Measurements from ENCODE around the gene CPVL. TPM values are rescaled to one million over a fixed set of nuclear protein-coding genes. Genes with fewer than 3 reads are reported as not detected.

The CPVL gene
- total and polyA plus RNA-seq, 2 experiments from 2014 or later = 31.9 to 37.8 TPM

DNA sequence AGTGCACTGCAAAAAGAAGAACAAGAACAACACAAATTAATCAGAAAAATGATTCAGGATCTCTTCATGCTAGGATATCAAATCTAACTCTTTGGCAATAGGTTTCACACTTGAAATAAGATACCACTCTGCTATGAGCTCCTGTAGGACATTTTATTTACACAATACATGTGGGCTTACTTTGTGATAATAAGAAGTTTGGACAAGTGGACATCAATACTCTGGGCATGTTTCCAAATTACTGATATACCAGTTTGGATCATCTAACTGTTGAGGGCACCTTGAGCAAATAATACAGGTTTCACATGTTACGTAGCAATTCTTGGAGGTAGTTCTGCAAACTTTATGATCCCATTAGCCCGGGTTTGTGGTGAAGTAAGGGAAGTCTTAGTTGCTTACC lies 59.8 kb downstream of the CPVL start:
- TF ChIP-seq, protein P1, sequence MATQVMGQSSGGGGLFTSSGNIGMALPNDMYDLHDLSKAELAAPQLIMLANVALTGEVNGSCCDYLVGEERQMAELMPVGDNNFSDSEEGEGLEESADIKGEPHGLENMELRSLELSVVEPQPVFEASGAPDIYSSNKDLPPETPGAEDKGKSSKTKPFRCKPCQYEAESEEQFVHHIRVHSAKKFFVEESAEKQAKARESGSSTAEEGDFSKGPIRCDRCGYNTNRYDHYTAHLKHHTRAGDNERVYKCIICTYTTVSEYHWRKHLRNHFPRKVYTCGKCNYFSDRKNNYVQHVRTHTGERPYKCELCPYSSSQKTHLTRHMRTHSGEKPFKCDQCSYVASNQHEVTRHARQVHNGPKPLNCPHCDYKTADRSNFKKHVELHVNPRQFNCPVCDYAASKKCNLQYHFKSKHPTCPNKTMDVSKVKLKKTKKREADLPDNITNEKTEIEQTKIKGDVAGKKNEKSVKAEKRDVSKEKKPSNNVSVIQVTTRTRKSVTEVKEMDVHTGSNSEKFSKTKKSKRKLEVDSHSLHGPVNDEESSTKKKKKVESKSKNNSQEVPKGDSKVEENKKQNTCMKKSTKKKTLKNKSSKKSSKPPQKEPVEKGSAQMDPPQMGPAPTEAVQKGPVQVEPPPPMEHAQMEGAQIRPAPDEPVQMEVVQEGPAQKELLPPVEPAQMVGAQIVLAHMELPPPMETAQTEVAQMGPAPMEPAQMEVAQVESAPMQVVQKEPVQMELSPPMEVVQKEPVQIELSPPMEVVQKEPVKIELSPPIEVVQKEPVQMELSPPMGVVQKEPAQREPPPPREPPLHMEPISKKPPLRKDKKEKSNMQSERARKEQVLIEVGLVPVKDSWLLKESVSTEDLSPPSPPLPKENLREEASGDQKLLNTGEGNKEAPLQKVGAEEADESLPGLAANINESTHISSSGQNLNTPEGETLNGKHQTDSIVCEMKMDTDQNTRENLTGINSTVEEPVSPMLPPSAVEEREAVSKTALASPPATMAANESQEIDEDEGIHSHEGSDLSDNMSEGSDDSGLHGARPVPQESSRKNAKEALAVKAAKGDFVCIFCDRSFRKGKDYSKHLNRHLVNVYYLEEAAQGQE (IDR thresholded peaks at IDR 0.05; ENCODE audit: unreplicated experiment) = no peak
- TF ChIP-seq, protein P2, sequence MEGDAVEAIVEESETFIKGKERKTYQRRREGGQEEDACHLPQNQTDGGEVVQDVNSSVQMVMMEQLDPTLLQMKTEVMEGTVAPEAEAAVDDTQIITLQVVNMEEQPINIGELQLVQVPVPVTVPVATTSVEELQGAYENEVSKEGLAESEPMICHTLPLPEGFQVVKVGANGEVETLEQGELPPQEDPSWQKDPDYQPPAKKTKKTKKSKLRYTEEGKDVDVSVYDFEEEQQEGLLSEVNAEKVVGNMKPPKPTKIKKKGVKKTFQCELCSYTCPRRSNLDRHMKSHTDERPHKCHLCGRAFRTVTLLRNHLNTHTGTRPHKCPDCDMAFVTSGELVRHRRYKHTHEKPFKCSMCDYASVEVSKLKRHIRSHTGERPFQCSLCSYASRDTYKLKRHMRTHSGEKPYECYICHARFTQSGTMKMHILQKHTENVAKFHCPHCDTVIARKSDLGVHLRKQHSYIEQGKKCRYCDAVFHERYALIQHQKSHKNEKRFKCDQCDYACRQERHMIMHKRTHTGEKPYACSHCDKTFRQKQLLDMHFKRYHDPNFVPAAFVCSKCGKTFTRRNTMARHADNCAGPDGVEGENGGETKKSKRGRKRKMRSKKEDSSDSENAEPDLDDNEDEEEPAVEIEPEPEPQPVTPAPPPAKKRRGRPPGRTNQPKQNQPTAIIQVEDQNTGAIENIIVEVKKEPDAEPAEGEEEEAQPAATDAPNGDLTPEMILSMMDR (conservative IDR thresholded peaks at IDR 0.05; ENCODE audit: low read depth in 2 of 2) = no peak
- TF ChIP-seq, protein P3, sequence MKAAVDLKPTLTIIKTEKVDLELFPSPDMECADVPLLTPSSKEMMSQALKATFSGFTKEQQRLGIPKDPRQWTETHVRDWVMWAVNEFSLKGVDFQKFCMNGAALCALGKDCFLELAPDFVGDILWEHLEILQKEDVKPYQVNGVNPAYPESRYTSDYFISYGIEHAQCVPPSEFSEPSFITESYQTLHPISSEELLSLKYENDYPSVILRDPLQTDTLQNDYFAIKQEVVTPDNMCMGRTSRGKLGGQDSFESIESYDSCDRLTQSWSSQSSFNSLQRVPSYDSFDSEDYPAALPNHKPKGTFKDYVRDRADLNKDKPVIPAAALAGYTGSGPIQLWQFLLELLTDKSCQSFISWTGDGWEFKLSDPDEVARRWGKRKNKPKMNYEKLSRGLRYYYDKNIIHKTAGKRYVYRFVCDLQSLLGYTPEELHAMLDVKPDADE (IDR thresholded peaks at IDR 0.05) = no peak
- TF ChIP-seq EZH2phosphoT487 (IDR thresholded peaks at IDR 0.05; ENCODE audit: unreplicated experiment) (no peak), ZNF114 (CRISPR knock-in tag; IDR thresholded peaks at IDR 0.05) (no peak)
- DNase-seq (ENCODE audit: low spot score) = no peak
- peaks cover 10% of the 10 kb centered on the region for H3K4me1 ChIP-seq (ENCODE audit: insufficient read depth)
- H3K4me3 ChIP-seq = no peak overlapping the region
- no peaks in the 10 kb centered on the region for H3F3A ChIP-seq (replicated peaks; ENCODE audit: low read depth)
- no peak overlapping the region for H2AFZ ChIP-seq
- Mint-ChIP-seq H3K9me3 (no peaks in the 10 kb centered on the region), H3K4me3 (no peak overlapping the region), H3K27ac (no peak overlapping the region), H3K27me3 (ENCODE audit: insufficient read depth, low read depth, poor library complexity) (peaks cover 6% of the 10 kb centered on the region), H3K36me3 (ENCODE audit: low read depth) (no peaks in the 10 kb centered on the region), H3K4me1 (peaks cover 15% of the 10 kb centered on the region)
- H3K27ac ChIP-seq (ENCODE audit: low read depth) = no peak overlapping the region
- no peaks in the 10 kb centered on the region for H3K79me2 ChIP-seq (replicated peaks; ENCODE audit: insufficient read depth)
- H4K20me1 ChIP-seq (replicated peaks; ENCODE audit: insufficient read depth) = no peaks in the 10 kb centered on the region
- H3K4me2 ChIP-seq = no peak overlapping the region
- no peaks in the 10 kb centered on the region for H3K27me3 ChIP-seq (ENCODE audit: insufficient read depth)
- no peaks in the 10 kb centered on the region for H3K9me2 ChIP-seq (ENCODE audit: insufficient read depth)
- ATAC-seq = no peak
- no peaks in the 10 kb centered on the region for H3K36me3 ChIP-seq (ENCODE audit: insufficient read depth)

DNA sequence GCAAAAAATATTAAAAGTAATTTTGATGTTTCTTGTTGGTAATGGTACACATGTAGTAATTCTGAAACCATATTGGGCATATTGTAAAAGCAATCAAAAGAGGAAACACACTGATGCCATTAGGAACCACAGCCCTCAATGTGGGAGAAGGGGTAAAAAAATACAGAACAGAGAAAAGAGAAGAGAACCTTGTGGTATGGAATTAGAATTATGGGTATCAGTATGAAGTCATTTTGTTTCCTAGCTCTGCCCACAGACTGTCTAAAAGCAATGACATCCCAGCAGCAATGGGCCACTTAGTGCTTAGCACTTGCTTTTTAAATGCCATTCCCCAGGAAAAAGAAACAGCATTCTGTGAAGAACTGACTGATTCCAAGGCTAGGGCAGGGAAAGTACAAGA lies 61.5 kb downstream of the CPVL start:
- Mint-ChIP-seq H3K4me3 (no peak overlapping the region), H3K36me3 (ENCODE audit: low read depth) (no peaks in the 10 kb centered on the region)
- no peak for DNase-seq (ENCODE audit: low spot score)
- no peak for TF ChIP-seq CREB1 (CRISPR knock-in tag; IDR thresholded peaks at IDR 0.05; ENCODE audit: low read depth)
- TF ChIP-seq NANOG (IDR thresholded peaks at IDR 0.05; ENCODE audit: borderline replicate concordance) = no peak
- TF ChIP-seq STAT1 (IDR thresholded peaks at IDR 0.05; ENCODE audit: unreplicated experiment) = no peak
- no peak for TF ChIP-seq ZNF114 (CRISPR knock-in tag; IDR thresholded peaks at IDR 0.05)
- TF ChIP-seq, protein P3 (IDR thresholded peaks at IDR 0.05) = no peak
- TF ChIP-seq POLR2AphosphoS5 (IDR thresholded peaks at IDR 0.05; ENCODE audit: low read depth) = no peak
- TF ChIP-seq, protein P2 (conservative IDR thresholded peaks at IDR 0.05; ENCODE audit: low read depth in 2 of 2) = no peak
- TF ChIP-seq, protein P1 (IDR thresholded peaks at IDR 0.05; ENCODE audit: unreplicated experiment) = no peak
- TF ChIP-seq EZH2 (IDR thresholded peaks at IDR 0.05; ENCODE audit: low read depth, unreplicated experiment) = no peak

More for the DNA sequence above, 61.5 kb downstream of the CPVL start:
- Histone ChIP-seq H2AFZ (no peak overlapping the region), H3K4me1 (ENCODE audit: insufficient read depth) (no peaks in the 10 kb centered on the region), H3K27me3 (ENCODE audit: insufficient read depth) (no peaks in the 10 kb centered on the region), H3K4me2 (no peak overlapping the region), H3K9me2 (ENCODE audit: insufficient read depth) (no peaks in the 10 kb centered on the region), H3K79me2 (replicated peaks; ENCODE audit: insufficient read depth) (no peaks in the 10 kb centered on the region), H3K4me3 (no peak overlapping the region), H4K20me1 (replicated peaks; ENCODE audit: insufficient read depth) (no peaks in the 10 kb centered on the region), H3K27ac (ENCODE audit: low read depth) (no peak overlapping the region), H3F3A (replicated peaks; ENCODE audit: low read depth) (no peaks in the 10 kb centered on the region), H3K36me3 (ENCODE audit: insufficient read depth) (no peaks in the 10 kb centered on the region)
- peaks cover 3% of the 10 kb centered on the region for H3K4me1 Mint-ChIP-seq
- no peak for ATAC-seq
- H3K9me3 Mint-ChIP-seq = no peaks in the 10 kb centered on the region
- peaks cover 3% of the 10 kb centered on the region for H3K27me3 Mint-ChIP-seq (ENCODE audit: insufficient read depth, low read depth, poor library complexity)
- H3K27ac Mint-ChIP-seq = no peak overlapping the region
